GM19452 (cell line): ENCODE results near the gene GPR34.

Experiments used
- ATAC-seq: cut with Tn5 transposase; IDR thresholded peaks from one replicate; pipeline ENCODE4 v1.9.1; 2021; ENCODE audit not compliant: unreplicated experiment

Gene GPR34

GRCh38 chrX:41730081-41730480 lies 41.3 kb downstream of the GPR34 start:
- no peak for ATAC-seq

- no peak for ATAC-seq
These were observed 43.5 kb downstream of the GPR34 start for GRCh38 chrX:41732260-41732659.

DNA sequence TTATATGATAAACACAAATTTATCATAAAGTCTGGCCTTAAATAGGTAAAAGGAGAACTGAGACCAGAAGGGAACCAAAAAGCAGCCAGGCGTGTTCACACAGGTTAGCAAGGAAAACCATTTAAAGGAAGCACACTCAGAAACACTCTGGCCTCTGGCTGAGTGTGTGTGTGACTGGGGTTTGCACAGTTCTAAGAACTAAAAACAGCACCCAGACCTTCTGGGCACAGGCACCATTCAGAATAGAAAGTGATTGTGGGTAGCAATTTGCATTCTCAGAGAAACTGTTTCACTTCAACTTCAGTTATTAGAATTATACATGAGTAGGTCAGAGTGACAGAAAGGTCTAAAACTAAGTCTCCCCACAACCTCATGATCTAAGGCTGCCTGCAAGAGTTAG lies 45.2 kb downstream of the GPR34 start:
- ATAC-seq: peak; percentile 96

- ATAC-seq: no peak
These were observed 45.8 kb downstream of the GPR34 start for GRCh38 chrX:41734530-41734929.

GRCh38 chrX:41737065-41737464 lies 48.3 kb downstream of the GPR34 start:
- no peak for ATAC-seq

DNA sequence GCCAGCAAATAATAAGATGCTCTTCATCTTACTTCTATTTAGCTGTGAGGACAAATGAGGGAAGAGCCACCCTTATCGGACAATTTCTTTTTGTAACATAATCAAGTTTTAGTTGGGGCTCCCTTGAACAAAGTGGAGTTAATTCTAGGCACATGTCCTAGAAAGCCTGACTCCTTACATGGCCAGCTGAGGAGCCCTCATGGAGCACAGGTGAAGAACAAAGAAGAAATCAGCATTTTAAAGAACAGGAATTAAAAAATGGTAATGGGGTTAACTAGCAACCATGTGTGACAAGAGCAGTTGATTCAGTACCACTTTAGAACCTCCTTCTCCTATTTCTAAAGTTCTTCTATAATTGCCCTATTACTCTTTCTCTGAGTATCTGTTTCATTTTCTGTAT lies 51.1 kb downstream of the GPR34 start:
- ATAC-seq: no peak
